ENCODE results near the gene SDHC.
"Not testable (repeated sequence)": the region's sequence is repeated elsewhere in the genome, so short reads cannot be mapped to it uniquely, and the experiment has no call there.

The SDHC gene

GRCh38 chr1:161389691-161390558, 75.7 kb downstream of the SDHC start:
- no peak for TF ChIP-seq CTCF (IDR thresholded peaks at IDR 0.05; ENCODE audit: borderline replicate concordance, control extremely low read depth, extremely low read depth, insufficient read depth, missing control alignments)
- in situ Hi-C loops (cut with MboI; ENCODE audit: low sequenced_read_pairs, unreplicated experiment): no loop called here

GRCh38 chr1:161390559-161390858, 76.3 kb downstream of the SDHC start:
- in situ Hi-C loops (cut with MboI; ENCODE audit: low sequenced_read_pairs, unreplicated experiment): no loop called here
- peak; percentile 33 for DNase-seq (ENCODE audit: low spot score)
- no peak for TF ChIP-seq CTCF (IDR thresholded peaks at IDR 0.05; ENCODE audit: borderline replicate concordance, control extremely low read depth, extremely low read depth, insufficient read depth, missing control alignments)

More at GRCh38 chr1:161389691-161390558, 75.7 kb downstream of the SDHC start:
- peak; percentile 96 for DNase-seq (ENCODE audit: low spot score)

GRCh38 chr1:161391136-161391535, 77.0 kb downstream of the SDHC start:
- in situ Hi-C loops (cut with MboI; ENCODE audit: low sequenced_read_pairs, unreplicated experiment); DNase-seq (ENCODE audit: low spot score): not testable (repeated sequence)

- in situ Hi-C loops (cut with MboI; ENCODE audit: low sequenced_read_pairs, unreplicated experiment): no loop called here
- DNase-seq (ENCODE audit: low spot score): no peak
- no peak for TF ChIP-seq CTCF (IDR thresholded peaks at IDR 0.05; ENCODE audit: borderline replicate concordance, control extremely low read depth, extremely low read depth, insufficient read depth, missing control alignments)
Observed at GRCh38 chr1:161391611-161392010, 77.4 kb downstream of the SDHC start.

- in situ Hi-C loops (cut with MboI; ENCODE audit: low sequenced_read_pairs, unreplicated experiment): no loop called here
- DNase-seq (ENCODE audit: low spot score): no peak
- no peak for TF ChIP-seq CTCF (IDR thresholded peaks at IDR 0.05; ENCODE audit: borderline replicate concordance, control extremely low read depth, extremely low read depth, insufficient read depth, missing control alignments)
Observed at GRCh38 chr1:161393151-161393550, 79.0 kb downstream of the SDHC start.

GRCh38 chr1:161397038-161397437, 82.9 kb downstream of the SDHC start:
- in situ Hi-C loops (cut with MboI; ENCODE audit: low sequenced_read_pairs, unreplicated experiment); DNase-seq (ENCODE audit: low spot score): not testable (repeated sequence)

GRCh38 chr1:161398900-161399256, 84.7 kb downstream of the SDHC start:
- no peak for TF ChIP-seq CTCF (IDR thresholded peaks at IDR 0.05; ENCODE audit: borderline replicate concordance, control extremely low read depth, extremely low read depth, insufficient read depth, missing control alignments)
- DNase-seq (ENCODE audit: low spot score): no peak
- in situ Hi-C loops (cut with MboI; ENCODE audit: low sequenced_read_pairs, unreplicated experiment): no loop called here

Data from GM13976 (cell line).